VCaP (cell line): Measurements from ENCODE around the gene LY6G5B.
A peak's percentile ranks its signal among the peaks of the same experiment; 100 is the strongest.

Experiments
- H3K27ac ChIP-seq: fragments of 450-650 bp; 2 replicates; pipeline ENCODE4 v1.5.1; 2017
- CTCF ChIP-seq: fragments of 450-650 bp; conservative IDR thresholded peaks from 2 replicates; pipeline ENCODE4 v1.5.1; 2017; ENCODE audit warnings: mild to moderate bottlenecking, moderate library complexity

LY6G5B gene

DNA sequence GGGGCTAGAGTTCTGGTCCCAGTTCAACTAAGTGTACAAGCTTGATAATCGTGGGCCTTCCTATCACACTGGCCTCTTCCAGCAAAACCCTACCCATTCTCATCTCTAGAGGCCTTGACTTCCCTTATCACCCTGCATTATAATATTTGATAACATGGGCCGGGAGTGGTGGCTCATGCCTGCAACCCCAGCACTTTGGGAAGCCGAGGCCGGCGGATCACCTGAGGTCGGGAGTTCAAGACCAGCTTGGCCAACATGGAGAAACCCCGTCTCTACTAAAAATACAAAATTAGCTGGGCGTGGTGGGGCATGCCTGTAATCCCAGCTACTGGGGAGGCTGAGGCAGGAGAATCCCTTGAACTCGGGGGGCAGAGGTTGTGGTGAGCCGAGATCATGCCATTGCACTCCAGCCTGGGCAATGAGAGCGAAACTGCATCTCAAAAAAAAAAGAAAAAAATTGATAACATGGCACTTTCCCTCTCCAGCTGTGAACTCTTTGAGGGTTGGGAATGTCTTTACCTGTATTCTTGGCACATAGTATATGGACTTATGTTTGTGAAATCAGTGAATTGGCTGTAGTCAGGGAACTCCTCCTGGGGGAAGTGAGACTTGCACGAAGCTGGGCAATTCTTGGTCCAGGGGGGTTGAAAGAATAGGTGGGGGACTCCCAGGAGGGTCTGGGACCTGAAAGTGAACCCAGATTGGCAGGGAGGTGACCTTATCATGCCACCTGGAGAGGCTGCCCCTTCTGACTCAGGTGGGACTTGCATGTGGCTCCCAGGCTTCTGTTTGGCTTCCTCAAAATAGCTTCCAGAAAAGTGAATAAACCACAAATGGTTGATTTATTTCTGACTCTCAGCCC, 8.3 kb upstream of the LY6G5B start:
- no peak for TF ChIP-seq CTCF
- H3K27ac ChIP-seq: peak overlapping the region; percentile 91

- TF ChIP-seq CTCF: no peak
- peak overlapping the region; percentile 91; the same call in 1 of the 2 replicates for H3K27ac ChIP-seq
Observed at GRCh38 chr6:31662124-31662723, 7.6 kb upstream of the LY6G5B start.

GRCh38 chr6:31663126-31663960, 6.4 kb upstream of the LY6G5B start:
- H3K27ac ChIP-seq: peak overlapping the region; percentile 91
- no peak for TF ChIP-seq CTCF

DNA sequence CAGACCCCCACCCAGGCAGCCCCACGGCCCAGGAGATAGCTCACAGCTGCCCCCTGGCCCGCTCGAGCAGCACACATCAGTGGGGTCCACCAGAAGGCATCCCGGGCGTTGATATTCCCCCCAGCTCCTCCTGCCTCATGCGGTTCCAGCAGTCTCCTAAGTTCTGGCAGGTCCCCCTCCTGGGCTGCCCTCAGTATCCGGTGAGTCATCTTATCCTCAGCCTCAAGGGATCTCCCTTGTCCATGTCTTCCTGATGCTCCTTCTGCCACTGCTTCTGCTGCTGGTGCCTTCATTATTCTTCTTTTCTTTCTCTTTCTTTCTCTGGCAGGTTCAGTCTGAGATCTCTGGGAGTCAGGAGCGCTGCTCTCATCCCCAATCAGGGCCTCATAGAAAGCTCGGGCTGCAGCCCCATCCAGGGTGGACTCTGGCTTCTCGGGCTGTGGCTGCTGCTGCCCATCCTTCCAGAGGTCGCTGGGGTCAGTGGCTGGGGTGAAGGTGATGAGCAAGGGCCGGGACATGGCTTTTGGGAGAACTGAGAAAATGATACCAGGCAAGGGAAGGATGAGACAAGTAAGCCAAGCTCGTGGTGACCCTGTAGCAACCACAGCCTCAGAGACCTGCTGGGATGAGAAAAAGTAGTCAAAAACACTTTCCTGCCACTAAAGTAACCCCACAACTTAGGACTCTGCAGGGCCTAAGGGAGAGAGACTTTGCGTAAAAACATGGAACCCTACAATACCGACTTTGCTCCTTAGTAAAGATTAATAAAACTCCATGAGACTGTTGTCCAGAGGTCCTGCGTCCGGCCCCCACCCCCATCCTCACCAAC, 5.6 kb upstream of the LY6G5B start:
- peak overlapping the region; percentile 91 for H3K27ac ChIP-seq
- TF ChIP-seq CTCF: no peak

GRCh38 chr6:31664790-31665500, 4.8 kb upstream of the LY6G5B start, which contains the start of gene GPANK1:
GPANK1 (minus strand) TSS chr6:31664997; CDS start chr6:31664478, 519 bp downstream.
- no peak for TF ChIP-seq CTCF
- H3K27ac ChIP-seq: peak within 1 kb of the TSS; percentile 91

- peak within 1 kb of the TSS; percentile 91 for H3K27ac ChIP-seq
- no peak for TF ChIP-seq CTCF
Observed at GRCh38 chr6:31665501-31666336, 4.1 kb upstream of the LY6G5B start, which contains the start of gene CSNK2B. CSNK2B (plus strand) TSS chr6:31666080; CDS start chr6:31666832, 752 bp downstream.
